SK-N-DZ (cell line): ENCODE measurements around the gene U2SURP. TPM values are rescaled to one million over a fixed set of nuclear protein-coding genes. Genes with fewer than 3 reads are reported as not detected.

Experiments used
- DNase-seq: peaks from one replicate; pipeline ENCODE4 v3.0.0-alpha.2; 2015; ENCODE audit warnings: low spot score
- polyA plus RNA-seq, 2 experiments: library from polyadenylated mRNA; depleted of rRNA; stranded (reverse); fragments of >200 nt; gene quantifications; 2 replicates each; pipeline ENCODE4 v1.2.3, GENCODE V29; 2014

Gene U2SURP
- polyA plus RNA-seq (2014; cell fraction: cytosol; rRNA removed): 75.0 and 78.6 TPM in 2 replicates
- 201 and 239 TPM in 2 replicates for polyA plus RNA-seq (2014; cell fraction: nucleus; rRNA removed)

- DNase-seq: peak; percentile 98
These were observed at the start of gene U2SURP for GRCh38 chr3:143001369-143002082. Gene U2SURP (plus strand): TSS chr3:143001570. CDS start chr3:143001629, 59 bp downstream.

GRCh38 chr3:142951794-142952193 is 49.6 kb upstream of the U2SURP start:
- no peak for DNase-seq

DNA sequence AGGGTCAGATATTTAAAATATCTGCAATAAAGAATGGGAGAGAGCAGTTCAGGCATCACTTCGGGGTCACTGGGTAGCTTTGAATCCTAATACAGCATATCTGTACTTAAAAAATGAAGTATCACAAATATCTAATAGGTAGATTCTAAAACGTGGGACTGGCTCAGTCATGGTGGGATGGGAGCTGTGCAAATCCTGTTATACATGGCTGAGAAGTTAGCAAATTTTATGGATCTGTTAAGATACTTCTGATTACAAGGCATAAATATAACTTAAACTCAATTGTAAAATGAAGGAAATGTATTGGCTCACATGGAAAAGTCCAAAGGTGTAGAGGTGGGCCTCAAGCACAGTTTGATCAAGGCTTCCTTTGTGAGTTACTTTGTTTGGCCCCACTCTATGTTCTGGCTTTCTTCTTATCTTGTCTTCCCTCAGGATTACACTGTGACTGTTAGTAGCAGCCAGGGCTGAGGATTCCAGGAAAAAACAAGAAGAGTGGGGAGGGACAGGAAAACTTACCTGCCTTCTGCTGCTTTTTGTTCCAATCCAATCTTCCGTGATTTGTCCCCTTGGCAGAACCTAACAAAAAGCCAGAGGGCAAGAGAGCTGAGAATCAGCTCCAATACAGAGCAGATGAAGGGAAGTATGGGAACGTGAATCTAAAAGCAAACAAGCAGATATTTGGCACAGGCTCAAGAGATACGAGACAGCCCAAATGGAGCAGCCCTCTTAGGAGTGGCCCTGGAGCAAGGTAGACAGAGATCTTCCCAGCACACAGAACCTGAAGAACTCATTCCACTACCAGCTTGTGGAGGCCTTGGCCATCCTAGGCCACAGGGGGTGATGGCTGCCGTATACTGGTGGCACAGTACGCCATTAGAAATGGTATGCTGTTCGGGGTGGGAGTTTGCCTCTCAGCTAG is 48.8 kb upstream of the U2SURP start:
- DNase-seq: no peak

GRCh38 chr3:142953443-142953842 is 47.9 kb upstream of the U2SURP start:
- no peak for DNase-seq

DNA sequence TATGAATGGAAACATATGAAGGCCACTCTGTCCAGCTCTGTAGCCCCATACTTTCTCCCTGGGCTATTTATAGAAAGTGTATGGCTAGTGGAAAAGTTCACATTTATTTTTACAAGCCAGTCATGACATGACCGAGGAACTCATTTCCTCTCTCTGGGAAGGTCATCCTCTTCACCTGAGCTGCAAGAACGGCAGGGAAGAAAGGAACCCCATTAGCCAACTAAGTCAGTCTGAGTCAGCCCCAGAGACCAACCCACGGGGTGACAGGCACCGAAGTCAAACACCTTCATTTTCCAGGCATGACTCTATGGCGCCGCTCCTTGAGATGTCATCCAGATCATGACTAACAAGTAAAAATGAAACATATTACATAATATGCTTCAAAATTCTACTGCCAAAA is 42.7 kb upstream of the U2SURP start:
- DNase-seq: no peak

DNA sequence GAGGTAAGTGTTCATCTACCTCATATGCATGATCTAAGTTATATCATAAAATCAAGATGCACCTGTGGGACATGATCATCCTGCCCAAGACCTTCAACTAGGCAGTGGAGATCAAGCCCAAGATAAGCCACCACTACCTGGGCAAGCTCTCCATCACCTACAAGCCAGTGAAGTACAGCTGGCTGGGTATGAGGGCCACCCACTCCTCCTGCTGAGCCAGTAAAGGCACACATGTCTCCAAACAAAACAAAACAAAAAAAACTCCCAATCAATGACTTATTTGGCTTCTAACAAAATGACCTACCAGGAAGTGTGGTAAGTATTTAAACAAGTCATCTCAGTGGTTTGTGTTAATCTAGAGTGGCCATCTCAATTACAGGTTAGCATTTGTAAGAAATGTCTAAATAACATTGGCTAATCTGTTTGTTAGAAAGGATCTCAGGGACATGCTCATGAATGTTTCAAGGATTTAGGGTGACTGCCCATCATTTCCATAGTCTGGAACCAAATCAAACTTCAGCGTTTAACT is 41.0 kb upstream of the U2SURP start:
- DNase-seq: no peak

DNA sequence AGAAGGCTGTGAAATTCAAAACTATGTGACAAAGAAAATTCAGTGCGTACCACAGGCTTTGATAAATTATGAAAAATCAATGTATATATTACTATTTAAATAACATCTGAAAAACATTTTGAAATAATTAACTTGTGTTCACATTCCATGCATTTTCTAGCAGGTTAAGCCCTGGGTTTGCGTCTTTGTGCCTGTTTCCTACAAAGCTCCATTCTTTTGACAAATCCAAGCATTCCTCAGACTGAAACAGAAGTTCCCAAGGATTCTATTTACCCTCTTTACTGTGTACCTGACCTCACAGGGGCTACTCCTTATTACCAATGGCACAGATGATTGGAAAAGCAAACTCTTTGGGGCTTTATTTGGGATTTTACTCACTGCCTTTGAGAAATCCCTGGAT is 39.8 kb upstream of the U2SURP start:
- DNase-seq: no peak

GRCh38 chr3:142962175-142962519 is 39.2 kb upstream of the U2SURP start:
- DNase-seq: no peak

- DNase-seq: no peak
These were observed 38.7 kb upstream of the U2SURP start for GRCh38 chr3:142962520-142963233.

DNA sequence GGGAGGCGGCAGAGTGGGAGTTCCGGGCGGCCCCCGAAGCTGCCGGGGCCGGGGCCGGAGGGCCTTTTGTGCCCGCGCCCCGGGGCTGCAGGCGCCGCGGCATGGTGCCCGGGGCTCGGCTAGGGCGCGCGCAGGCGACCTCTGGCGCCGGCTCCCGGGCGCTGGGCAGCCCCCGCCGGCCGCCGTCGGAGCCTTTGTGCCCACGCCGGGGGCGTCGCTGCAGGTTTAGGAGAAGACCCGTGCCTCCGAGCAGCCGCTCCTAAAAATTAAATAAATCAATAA is 38.2 kb upstream of the U2SURP start:
- no peak for DNase-seq

DNA sequence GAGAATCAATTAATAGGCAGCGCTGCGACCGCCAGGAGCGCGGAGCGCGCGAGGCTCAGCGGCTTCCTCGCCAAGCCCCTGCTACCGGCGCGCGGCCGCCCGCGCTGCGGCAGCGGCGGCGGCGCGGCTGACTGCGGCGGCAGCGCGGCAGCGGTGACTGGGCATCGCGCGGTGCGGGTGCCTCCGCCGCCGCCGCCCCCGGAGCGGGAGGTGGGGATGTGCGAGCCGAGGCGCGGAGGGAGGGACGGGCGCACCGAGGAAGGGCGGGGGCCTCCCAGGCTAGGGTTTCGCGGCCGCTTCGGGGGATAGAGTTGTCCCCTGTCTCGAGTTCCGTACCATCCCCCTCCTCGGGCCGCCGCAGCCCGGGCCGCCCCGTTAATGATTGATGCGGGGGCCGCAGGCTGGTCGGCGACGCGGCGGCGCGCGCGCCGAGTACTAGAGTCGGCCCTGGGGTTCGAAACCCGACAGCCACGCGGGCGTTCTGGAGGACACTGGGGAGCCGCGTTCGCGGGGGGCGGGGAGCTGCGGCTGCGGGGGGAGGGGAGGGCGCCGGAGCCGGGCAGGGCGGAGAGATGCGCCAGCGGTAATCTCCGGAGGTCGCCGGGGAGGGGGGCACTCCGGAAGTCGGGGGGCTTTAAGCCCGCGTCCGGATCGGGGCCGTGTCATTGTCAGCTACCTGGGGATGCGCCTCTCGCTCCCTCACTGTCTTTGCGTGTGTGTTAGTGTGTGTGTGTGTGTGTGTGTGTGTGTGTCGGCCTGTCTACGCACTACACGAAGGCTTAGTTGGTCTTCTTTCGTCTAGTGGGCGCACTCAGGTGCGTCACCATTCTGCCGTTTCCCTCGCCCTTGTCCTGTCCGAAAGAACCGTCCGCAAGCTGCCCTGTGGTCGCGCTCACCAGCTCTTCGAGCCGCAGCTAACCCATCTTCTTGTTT is 37.6 kb upstream of the U2SURP start, which contains the start of gene PAQR9:
Gene PAQR9, minus strand, starts transcription at position 159 of the 933 bp plus-strand sequence. CDS start 338 bp downstream, outside the sequence.
- DNase-seq: no peak

DNA sequence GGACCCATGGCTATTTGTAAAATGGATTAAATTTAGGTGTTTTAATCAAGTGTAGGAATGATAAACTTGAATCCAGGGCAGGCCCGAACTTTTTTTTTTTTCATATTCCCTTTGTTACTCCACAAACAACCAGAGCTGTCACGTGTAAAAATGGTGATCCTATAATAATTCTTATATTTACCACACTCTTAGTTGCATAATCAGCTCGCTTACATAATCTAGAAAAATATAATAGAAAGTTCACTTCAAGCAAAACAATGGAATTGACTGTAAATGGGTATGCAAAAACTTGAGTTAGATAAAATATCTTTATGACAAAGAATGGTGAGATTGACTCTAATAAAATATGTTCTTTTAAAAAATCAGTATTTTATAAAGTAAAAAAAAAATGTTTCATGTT is 35.8 kb upstream of the U2SURP start:
- no peak for DNase-seq

DNA sequence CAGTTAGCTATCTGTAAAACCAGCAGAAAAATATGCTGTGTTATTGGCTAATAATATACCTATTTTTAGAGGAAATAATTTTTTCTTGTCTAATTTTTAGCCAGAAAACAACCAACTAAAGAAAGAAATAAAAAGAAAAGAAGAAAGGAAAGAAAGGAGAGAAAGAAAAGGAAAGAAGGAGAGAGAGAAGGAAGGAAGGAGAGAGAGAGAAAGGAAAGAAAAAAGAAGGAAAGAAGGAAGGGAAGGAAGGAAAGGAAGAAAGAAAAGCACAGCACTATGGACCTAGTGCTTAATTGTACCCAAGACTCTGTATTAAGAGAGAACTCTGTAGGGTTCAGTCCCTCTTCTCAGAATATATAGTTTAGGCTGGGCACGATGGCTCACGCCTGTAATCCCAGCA is 34.6 kb upstream of the U2SURP start:
- no peak for DNase-seq

DNA sequence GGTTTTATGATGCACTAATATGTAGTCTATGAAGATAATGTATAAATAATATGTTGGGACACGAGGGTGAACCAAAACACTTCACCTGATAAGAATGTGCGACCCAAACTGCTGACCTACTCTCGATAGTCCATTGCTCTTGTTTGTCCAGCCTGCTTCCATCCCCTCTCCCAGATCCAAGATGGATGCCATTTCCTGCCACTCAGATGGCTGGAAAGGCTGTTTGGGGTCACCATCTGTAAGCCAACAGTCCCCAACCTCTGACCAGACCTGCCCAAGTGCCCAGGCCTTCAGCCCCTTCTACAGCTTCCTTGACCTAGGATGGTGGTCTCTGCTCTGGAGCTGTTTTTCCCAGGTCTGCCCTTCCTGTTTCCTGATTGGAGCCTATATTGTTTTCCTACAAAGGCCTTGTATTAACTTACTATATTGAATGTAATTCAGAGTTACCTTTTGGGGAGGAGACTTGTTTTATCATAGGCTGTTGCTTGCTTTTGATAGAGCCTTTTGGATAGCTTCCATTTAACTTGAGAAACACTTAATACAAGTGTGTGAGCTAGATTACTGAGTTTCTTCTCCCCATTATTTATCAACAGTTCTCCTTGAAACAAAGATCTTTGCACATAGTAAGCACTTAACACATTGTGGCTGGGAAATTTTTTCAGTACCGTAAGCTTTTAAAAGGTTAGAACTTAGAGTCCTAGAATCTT is 32.9 kb upstream of the U2SURP start:
- DNase-seq: no peak

- no peak for DNase-seq
These were observed 29.9 kb upstream of the U2SURP start for GRCh38 chr3:142971431-142971830.

GRCh38 chr3:142972092-142972753 is 29.1 kb upstream of the U2SURP start:
- no peak for DNase-seq

GRCh38 chr3:142973217-142974009 is 28.0 kb upstream of the U2SURP start:
- no peak for DNase-seq

- DNase-seq: no peak
These were observed 25.9 kb upstream of the U2SURP start for GRCh38 chr3:142975316-142975995.
